RPMI7951 (cell line): Measurements from ENCODE around the gene RNF166. TPM values are rescaled to one million over a fixed set of nuclear protein-coding genes. Genes with fewer than 3 reads are reported as not detected.

ENCODE experiments used
- DNase-seq: peaks from one replicate; pipeline ENCODE4 v3.0.0-alpha.2; 2012; ENCODE audit warnings: low read depth
- total RNA-seq: library from RNA; depleted of rRNA; stranded (reverse); fragments of >200 nt; shearing (Covaris generic); gene quantifications from 2 replicates; pipeline ENCODE4 v1.2.3, GENCODE V29; 2014

RNF166 gene
- total RNA-seq, 1 experiment from 2014 or later: 10.6 TPM

- DNase-seq: peak; percentile 28
Observed at GRCh38 chr16:88706965-88707826, 988 bp upstream of the RNF166 start.

DNA sequence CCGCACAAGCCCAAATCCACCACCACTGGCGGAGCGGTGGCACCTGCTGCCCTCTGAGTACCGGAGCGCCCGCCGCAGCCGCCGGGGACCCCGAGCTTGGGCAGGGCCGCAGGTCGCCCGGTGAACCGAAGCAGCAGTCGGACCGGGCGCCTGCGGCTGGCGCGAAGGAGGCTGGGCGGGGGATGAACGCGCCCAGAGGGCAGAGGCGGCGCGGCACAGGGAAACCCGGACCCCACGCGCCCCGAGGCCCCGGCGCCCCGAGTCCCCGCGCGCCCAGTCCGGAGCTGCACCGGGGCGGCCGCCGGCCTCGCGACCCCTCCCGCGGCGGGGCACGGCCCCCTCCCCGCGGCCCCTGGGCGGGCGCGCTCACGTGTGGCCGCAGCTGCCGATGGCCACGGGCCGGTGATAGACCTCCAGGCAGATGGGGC lies 393 bp downstream of the RNF166 start:
- no peak for DNase-seq

GRCh38 chr16:88705076-88705684 lies 1.0 kb downstream of the RNF166 start:
- DNase-seq: no peak

GRCh38 chr16:88703486-88704309 lies 2.5 kb downstream of the RNF166 start:
- no peak for DNase-seq

DNA sequence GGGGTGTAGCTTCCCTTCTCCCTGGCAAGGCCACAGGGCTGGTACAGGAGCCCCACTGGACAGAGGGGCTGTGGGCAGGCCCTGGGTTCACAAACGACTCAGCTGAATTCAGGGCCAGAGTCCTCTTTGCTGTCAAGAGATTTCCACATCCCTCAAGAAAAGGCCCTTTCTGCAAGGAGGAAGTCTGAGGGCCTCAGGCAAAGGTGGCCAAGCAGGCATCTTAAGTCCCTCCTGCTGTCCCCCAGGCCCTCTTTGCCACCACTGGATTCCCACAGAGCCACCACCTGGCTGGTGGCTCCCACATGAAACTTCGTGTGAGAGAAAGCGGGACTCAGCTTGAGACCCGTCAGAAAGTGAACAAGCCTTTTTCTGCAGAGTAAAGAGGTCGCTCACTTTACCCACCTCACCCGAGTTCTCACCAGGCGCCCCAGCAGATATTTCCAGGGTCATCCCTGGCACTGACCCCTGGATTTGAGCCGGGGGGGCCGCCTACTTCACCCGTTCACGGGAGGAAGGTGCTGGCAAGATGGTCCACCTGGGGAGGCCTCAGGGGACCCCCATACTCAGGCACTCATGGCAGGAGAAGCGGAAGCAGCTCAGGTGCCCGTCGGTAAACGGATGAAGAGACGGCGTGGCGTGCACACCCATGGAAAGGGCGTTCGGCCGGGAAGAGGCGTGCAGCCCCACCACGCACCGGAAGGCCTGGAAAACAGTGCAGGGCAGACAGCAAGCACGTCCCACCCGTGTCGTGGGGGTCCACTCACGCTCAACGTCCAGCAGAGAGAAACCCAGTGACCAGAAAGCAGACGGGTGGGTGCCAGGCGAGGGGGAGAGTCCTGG lies 3.6 kb downstream of the RNF166 start:
- no peak for DNase-seq

DNA sequence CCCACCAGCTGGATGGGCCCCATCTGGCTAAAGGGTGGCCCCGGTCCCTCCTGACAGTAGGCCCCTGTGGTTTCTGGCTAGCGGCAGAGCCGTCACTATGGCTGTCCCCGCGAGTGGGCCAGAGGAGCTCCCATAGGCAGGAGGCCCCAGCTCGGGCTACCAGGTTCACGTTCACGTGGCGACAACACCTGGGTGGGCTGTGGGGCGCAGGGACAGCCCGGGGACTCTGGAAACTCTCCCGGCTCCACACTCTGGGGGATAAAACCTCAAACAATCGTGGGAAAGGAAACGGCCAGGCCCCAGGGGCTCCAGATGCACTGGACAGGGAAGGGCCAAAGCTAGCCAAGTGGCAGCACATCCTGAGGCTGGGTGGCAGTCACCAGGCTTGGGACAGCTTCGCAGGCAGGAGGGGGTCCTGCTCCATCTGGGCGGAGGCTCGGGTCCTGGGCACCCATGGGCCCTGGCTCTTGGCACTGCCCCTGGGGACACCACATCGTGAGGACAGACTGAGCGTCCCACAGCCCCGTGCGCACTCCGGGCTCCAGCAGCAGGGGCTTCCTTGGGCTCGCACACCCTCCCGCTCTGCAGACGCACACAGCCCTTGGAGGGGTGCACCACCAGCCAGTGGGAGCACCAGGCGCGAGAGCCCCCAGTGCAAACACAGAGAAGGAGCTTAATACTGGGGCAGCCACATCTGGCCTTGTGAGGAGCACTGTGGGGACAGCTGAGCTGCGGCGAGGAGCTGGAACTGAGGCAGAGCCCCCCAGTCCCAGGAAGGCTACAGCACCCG lies 4.4 kb downstream of the RNF166 start:
- DNase-seq: no peak

- DNase-seq: peak; percentile 89
Observed at GRCh38 chr16:88700636-88701482, 5.3 kb downstream of the RNF166 start.

DNA sequence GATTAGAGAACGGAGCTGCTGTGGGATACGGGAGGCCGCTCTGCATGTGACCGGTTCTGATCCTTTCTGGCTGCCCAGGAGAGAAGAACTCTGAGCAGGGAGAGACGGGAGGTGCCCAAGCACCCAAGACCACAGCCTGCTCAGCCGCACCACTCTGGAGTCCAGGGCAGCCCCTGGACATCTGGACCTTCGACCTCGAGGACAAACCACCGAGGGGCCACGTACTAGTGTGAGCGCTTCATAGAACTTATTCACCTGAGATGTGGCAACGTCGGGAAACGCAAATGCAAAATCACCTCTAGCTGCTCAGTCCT lies 5.9 kb downstream of the RNF166 start:
- no peak for DNase-seq

- DNase-seq: no peak
Observed at GRCh38 chr16:88699180-88699579, 7.0 kb downstream of the RNF166 start.

GRCh38 chr16:88698646-88699045 lies 7.6 kb downstream of the RNF166 start:
- DNase-seq: no peak

GRCh38 chr16:88697831-88698615 lies 8.2 kb downstream of the RNF166 start:
- no peak for DNase-seq

DNA sequence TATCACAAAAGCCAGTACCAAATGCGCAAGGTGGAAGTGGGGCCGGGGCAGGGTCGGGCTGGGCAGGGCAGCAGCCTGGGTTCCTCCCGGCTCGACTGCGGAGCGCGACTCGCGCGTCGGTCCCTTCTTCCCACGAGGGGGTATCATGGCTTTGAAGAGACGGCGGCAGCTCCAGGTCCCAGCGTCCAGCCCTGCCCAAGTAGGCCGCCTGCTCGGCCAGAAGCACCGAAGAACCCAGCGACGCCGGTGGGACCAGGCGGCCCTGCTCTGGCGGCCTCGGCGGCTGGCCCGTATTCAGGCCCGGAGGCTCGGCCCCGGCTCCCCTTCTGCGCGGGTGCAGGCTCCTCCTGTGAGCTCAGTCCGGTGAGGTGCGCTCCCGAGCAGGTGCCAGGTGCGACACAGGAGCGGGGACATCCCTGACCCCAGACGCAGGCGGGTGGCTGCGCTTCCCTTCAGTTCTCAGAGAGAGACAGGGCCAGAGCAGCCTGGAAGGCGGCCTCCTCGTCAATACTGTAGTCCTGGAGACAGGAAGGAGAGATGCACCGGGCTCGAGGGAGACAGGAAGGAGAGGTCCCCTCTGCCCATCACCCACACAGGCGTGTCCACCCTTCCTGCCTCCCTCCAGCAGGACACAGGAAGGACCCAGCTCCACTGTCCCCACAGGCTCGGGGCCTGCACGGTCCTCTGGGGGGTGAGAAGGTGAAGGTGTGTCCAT lies 8.9 kb downstream of the RNF166 start:
- no peak for DNase-seq

DNA sequence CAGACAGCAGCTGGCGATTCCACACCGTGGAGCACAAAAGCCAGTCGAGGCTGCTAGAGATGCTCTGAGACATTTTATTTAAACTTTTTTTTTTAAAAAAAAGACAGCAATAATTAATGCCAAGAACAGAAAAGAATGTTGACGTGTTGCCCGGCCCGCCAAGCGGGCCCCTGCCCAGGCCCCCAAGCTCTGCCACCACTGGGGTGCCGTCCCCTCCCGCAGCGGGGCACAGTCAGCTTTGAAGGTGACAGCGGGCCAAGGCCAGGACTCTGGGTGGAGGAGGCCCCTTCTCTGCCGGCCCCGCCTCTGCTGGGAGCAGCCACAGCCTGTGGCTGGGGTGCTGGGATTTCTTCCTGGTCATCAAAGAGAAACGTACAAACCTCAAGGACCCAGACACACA lies 9.8 kb downstream of the RNF166 start:
- DNase-seq: no peak

DNA sequence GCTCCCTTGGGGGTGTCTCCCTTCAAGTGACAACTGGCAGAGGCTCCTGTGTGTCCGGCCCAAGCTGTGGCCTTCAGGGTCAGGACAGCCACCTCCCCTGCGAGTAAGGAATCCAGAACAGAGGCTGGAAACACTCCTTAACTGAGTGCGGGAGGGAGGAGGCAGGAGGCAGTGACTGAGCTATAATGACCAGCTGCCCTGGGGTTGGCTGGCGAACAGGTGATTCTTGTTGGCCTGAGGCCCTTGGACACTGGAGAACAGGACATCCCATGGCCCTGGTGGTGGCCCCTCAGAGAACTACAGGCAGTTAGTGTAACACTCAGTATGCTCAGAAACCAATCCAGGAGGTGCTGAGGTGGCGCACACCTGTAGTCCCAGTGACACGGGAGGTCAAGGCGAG lies 10.5 kb downstream of the RNF166 start:
- DNase-seq: no peak

GRCh38 chr16:88695218-88695617 lies 11.0 kb downstream of the RNF166 start:
- DNase-seq: no peak

GRCh38 chr16:88694221-88695087 lies 11.8 kb downstream of the RNF166 start:
- DNase-seq: no peak

- no peak for DNase-seq
Observed at GRCh38 chr16:88693420-88694177, 12.6 kb downstream of the RNF166 start.
